T follicular helper cell (primary cell): ENCODE data around the gene EFHD2.
"Not testable (repeated sequence)": the region's sequence is repeated elsewhere in the genome, so short reads cannot be mapped to it uniquely, and the experiment has no call there.

Experiments
- DNase-seq: peaks from one replicate; pipeline ENCODE4 v3.0.0-alpha.2; 2020; ENCODE audit warnings: low read depth

Gene EFHD2

GRCh38 chr1:15412175-15412800 is 2.6 kb downstream of the EFHD2 start:
- DNase-seq, result no peak

- no peak for DNase-seq
These were observed 3.2 kb downstream of the EFHD2 start for GRCh38 chr1:15412843-15413242.

- DNase-seq, result no peak
These were observed 4.1 kb downstream of the EFHD2 start for GRCh38 chr1:15413563-15414444.

- DNase-seq, result no peak
These were observed 4.8 kb downstream of the EFHD2 start for GRCh38 chr1:15414445-15414983.

- DNase-seq, result peak; percentile 52
These were observed 7.6 kb downstream of the EFHD2 start for GRCh38 chr1:15417059-15417934.

GRCh38 chr1:15418806-15419515 is 9.3 kb downstream of the EFHD2 start:
- no peak for DNase-seq

- no peak for DNase-seq
These were observed 11.3 kb downstream of the EFHD2 start for GRCh38 chr1:15420853-15421465.

GRCh38 chr1:15422871-15423270 is 13.2 kb downstream of the EFHD2 start:
- DNase-seq, result no peak

GRCh38 chr1:15423355-15424077 is 13.8 kb downstream of the EFHD2 start:
- DNase-seq, result no peak

GRCh38 chr1:15424146-15424667 is 14.5 kb downstream of the EFHD2 start:
- no peak for DNase-seq

GRCh38 chr1:15424981-15425380 is 15.3 kb downstream of the EFHD2 start:
- no peak for DNase-seq

GRCh38 chr1:15425521-15425920 is 15.8 kb downstream of the EFHD2 start:
- no peak for DNase-seq

- DNase-seq, result no peak
These were observed 16.3 kb downstream of the EFHD2 start for GRCh38 chr1:15425958-15426357.

GRCh38 chr1:15426492-15427279 is 17.0 kb downstream of the EFHD2 start:
- DNase-seq, result no peak

GRCh38 chr1:15427280-15427666 is 17.6 kb downstream of the EFHD2 start:
- DNase-seq, result no peak

GRCh38 chr1:15428252-15428651 is 18.6 kb downstream of the EFHD2 start:
- not testable (repeated sequence) for DNase-seq

GRCh38 chr1:15428815-15429435 is 19.2 kb downstream of the EFHD2 start:
- DNase-seq, result no peak

GRCh38 chr1:15429701-15430149 is 20.0 kb downstream of the EFHD2 start:
- no peak for DNase-seq
